ES-I3 (cell line): ENCODE data around the gene SVBP.

Experiments used
- H3K36me3 ChIP-seq: 2 replicates; pipeline ENCODE4 v1.6.1; 2013; ENCODE audit warnings: mild to moderate bottlenecking, low read length, control low read depth, moderate library complexity; ENCODE audit not compliant: insufficient read depth
- H3K4me1 ChIP-seq: 2 replicates; pipeline ENCODE4 v1.6.1; 2013; ENCODE audit warnings: mild to moderate bottlenecking, control low read depth, low read length; ENCODE audit not compliant: insufficient read depth
- H3K9ac ChIP-seq: 2 replicates; pipeline ENCODE4 v1.6.1; 2013; ENCODE audit warnings: low read depth, mild to moderate bottlenecking, low read length, moderate library complexity
- H3K9me3 ChIP-seq: 2 replicates; pipeline ENCODE4 v1.6.1; 2013; ENCODE audit warnings: mild to moderate bottlenecking, low read length, moderate library complexity; ENCODE audit not compliant: control insufficient read depth, insufficient read depth

The SVBP gene

DNA sequence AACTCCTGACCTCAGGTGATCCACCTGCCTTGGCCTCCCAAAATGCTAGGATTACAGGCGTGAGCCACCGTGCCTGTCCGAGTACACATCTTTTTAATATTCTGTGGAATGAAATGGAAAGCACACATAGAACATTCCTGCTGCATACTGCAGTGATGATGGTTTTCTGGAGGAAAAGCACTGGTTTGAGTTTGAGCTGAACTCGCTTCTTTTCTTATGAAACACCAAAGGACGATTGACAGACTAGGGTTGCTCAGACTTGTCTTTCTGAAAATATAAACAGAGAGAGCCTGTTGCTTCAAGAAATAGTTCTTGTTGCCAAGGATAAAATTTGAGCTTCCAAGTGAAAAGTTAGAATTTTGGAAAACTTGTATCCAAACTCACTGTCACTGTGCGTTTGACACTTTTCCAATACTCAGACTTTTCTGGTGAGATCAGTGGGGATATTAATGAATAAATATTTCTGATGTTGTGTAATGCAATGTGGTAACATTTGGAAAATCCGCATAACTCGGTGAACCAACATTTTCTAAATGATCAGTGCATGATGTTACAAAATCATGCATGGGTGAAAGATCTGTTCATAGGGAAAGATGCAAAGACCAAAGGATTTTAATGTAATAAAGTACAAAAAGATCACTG, 15.2 kb downstream of the SVBP start:
- H3K4me1 ChIP-seq = no peaks in the 10 kb centered on the region; the same call in 1 of the 2 replicates
- H3K9me3 ChIP-seq = no peaks in the 10 kb centered on the region; the same call in 1 of the 2 replicates
- H3K9ac ChIP-seq = no peak overlapping the region

GRCh38 chr1:42797979-42798378, 19.2 kb downstream of the SVBP start:
- Histone ChIP-seq H3K9ac (no peak overlapping the region), H3K36me3 (no peaks in the 10 kb centered on the region), H3K9me3 (no peaks in the 10 kb centered on the region), H3K4me1 (no peaks in the 10 kb centered on the region)

More for the DNA sequence above, 15.2 kb downstream of the SVBP start:
- no peaks in the 10 kb centered on the region for H3K36me3 ChIP-seq

- no peaks in the 10 kb centered on the region for H3K36me3 ChIP-seq
- no peaks in the 10 kb centered on the region for H3K4me1 ChIP-seq
- H3K9me3 ChIP-seq = no peaks in the 10 kb centered on the region
- H3K9ac ChIP-seq = no peak overlapping the region
Observed at GRCh38 chr1:42797414-42797813, 19.8 kb downstream of the SVBP start.

DNA sequence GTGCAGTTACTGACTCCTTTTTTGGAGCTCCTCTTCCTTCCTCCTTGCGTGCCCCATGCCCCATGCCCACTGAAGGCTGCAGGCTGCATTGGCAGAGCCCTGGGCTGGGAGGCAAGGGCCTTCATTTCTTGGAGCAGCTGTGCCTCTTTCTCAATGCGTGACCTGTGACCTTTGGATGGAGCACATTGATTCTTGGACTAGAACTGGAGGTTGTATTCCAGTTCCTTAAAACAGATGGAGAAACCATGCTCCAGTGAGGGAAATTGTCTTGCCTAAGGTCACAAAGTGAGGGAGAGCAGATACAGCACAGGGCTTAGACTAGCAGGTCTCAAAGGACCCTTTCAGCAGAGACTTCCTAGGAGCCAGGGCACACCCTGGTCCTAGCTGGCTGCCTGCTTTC, 23.4 kb downstream of the SVBP start:
- Histone ChIP-seq H3K36me3 (no peaks in the 10 kb centered on the region), H3K4me1 (no peaks in the 10 kb centered on the region), H3K9ac (no peak overlapping the region), H3K9me3 (no peaks in the 10 kb centered on the region)

DNA sequence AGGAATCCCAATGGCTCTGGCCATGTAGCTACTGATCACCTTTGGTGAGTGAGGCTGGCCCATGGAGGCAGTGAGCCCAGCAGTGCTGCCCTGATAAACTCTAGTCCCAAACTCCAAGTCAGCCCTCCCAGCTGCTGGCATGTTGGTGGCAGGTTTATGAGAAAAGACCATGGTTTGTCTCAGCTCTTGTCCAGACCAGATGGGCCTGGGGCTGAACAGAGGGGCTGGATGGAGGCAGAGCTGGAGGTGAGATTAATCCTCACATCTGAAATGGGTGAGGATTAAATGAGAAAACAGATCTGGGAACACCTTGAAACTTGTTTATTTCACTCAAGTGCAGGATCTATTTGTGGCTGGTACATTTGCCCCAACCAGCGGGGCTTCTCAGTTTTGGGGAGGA, 29.2 kb downstream of the SVBP start:
- no peaks in the 10 kb centered on the region for H3K4me1 ChIP-seq
- H3K9me3 ChIP-seq = no peaks in the 10 kb centered on the region
- 0 out of 2 replicates have a peak, but pooled peaks cover 5% of the 10 kb centered on the region for H3K36me3 ChIP-seq
- no peak overlapping the region for H3K9ac ChIP-seq

DNA sequence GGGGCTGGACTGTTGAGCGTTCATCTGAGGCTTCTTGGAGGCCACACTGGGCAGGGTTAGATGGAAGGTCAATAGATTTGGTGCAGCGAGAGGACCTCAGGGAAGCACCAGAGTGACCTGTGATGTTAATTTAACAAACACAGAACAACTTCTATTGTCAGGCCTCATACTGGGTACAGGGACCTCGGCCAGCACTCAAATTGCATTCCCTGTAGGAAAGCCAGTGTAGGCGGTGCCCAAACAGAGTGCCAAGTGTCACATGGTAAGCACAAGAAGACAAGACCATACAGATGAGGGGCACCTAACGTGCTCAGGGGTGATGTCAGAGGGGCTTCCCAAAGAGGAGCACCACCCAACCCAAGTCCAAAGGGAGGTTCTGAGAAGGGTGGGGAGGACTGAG, 31.1 kb downstream of the SVBP start:
- no peaks in the 10 kb centered on the region for H3K9me3 ChIP-seq
- 0 out of 2 replicates have a peak, but pooled peaks cover 5% of the 10 kb centered on the region for H3K36me3 ChIP-seq
- H3K9ac ChIP-seq = no peak overlapping the region
- no peaks in the 10 kb centered on the region for H3K4me1 ChIP-seq

DNA sequence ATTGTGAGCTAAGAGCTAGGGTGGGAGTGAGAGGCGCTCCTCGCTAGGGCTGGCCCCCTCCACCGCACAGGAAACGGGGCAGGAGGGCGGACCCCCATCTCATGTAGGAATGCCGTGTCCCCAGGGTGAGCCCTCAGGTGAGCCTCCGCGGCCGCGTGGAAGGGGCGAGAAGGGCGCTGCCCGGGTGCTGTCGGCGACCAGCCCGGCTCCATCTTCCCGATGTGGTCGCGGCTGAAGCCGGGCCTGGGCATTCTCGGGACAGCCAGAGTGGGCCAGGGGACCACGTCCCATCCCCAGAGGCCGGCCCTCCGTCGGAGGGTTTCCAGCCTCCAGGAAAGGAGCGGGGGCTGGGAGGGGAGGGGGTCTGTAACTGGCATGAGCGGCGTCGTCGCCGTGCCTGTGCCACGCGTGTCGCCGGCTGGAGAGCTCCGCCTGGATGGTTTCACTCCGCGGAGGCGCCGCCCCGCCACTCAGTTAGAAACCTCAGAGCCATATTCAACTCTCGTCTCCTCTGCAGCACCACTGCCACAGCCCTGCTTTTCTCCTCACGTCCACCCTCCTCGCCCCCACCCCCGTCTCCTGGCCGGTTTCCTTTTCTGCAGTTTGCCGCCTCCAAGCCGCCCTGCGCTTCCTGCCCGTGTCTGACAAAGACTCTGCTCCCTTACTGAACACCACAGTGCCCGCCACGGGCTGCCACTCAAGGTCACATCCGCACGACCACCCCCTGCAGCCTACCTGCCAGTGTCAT, 32.1 kb downstream of the SVBP start, which contains the start of gene TMEM269:
Gene TMEM269, plus strand, starts transcription at position 46 of the 748 bp plus-strand sequence. CDS start 4,903 bp downstream, outside the sequence.
- H3K4me1 ChIP-seq = no peaks in the 10 kb centered on the region
- H3K9ac ChIP-seq = no peak within 1 kb of the TSS

DNA sequence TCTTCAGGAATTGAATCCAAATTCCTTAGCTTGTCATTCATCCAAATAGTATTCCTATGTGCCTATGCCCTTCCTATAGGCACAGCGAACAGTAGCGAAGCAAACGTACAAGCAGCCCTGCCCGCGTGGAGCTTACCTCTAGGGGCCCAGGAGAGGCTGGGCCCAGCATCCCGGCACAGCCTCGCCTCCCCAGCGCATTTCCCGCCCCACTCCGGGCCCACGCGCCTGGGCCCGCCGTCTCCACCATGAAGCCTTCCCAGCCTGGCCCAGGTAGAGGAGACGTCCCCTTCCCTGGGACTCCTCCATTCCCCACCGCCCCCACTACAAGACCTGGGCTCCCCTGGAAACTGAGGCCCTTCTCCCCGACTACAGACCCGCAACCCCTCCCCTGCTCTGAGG, 32.7 kb downstream of the SVBP start:
- Histone ChIP-seq H3K9ac (no peak overlapping the region), H3K4me1 (no peaks in the 10 kb centered on the region), H3K36me3 (peaks cover 11% of the 10 kb centered on the region; the same call in 1 of the 2 replicates), H3K9me3 (no peaks in the 10 kb centered on the region)

More for the DNA sequence above, 32.1 kb downstream of the SVBP start, which contains the start of gene TMEM269:
- H3K9me3 ChIP-seq = no peaks in the 10 kb centered on the region
- H3K36me3 ChIP-seq = peaks cover 11% of the 10 kb centered on the region; the same call in 1 of the 2 replicates

- no peak overlapping the region for H3K9ac ChIP-seq
- H3K4me1 ChIP-seq = no peaks in the 10 kb centered on the region
- no peaks in the 10 kb centered on the region for H3K9me3 ChIP-seq
- H3K36me3 ChIP-seq = peaks cover 19% of the 10 kb centered on the region; the same call in 1 of the 2 replicates
Observed at GRCh38 chr1:42783092-42783491, 34.1 kb downstream of the SVBP start.

- Histone ChIP-seq H3K9ac (no peak overlapping the region), H3K9me3 (no peaks in the 10 kb centered on the region), H3K4me1 (no peaks in the 10 kb centered on the region), H3K36me3 (peaks cover 24% of the 10 kb centered on the region)
Observed at GRCh38 chr1:42780176-42780575, 37.0 kb downstream of the SVBP start.

GRCh38 chr1:42779725-42780124, 37.5 kb downstream of the SVBP start:
- Histone ChIP-seq H3K9me3 (no peaks in the 10 kb centered on the region), H3K36me3 (peaks cover 24% of the 10 kb centered on the region), H3K4me1 (no peaks in the 10 kb centered on the region), H3K9ac (no peak overlapping the region)

GRCh38 chr1:42777852-42778251, 39.3 kb downstream of the SVBP start:
- H3K4me1 ChIP-seq = no peaks in the 10 kb centered on the region
- no peak overlapping the region for H3K9ac ChIP-seq
- H3K9me3 ChIP-seq = no peaks in the 10 kb centered on the region
- H3K36me3 ChIP-seq = peaks cover 19% of the 10 kb centered on the region

DNA sequence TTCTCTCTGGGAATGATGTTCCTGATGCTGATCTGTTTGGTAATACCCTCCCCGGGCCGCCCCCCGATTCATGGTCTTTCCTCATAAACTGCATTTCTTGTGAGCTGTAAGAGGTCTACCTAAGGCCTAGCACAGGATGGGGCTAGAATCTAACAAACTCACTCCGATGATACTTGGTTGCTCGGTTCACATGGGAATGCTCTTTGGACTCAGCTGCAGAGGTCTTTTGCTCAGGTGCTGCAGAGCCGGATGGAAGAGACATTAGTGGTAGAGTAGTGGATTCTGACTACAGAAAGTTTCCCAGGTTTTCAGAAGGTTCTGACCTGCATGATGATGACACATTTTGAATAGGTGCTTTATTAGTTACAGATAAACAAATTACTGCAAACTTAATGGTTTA, 40.7 kb downstream of the SVBP start:
- H3K36me3 ChIP-seq = peaks cover 19% of the 10 kb centered on the region
- no peak overlapping the region for H3K9ac ChIP-seq
- no peaks in the 10 kb centered on the region for H3K9me3 ChIP-seq
- H3K4me1 ChIP-seq = no peaks in the 10 kb centered on the region

DNA sequence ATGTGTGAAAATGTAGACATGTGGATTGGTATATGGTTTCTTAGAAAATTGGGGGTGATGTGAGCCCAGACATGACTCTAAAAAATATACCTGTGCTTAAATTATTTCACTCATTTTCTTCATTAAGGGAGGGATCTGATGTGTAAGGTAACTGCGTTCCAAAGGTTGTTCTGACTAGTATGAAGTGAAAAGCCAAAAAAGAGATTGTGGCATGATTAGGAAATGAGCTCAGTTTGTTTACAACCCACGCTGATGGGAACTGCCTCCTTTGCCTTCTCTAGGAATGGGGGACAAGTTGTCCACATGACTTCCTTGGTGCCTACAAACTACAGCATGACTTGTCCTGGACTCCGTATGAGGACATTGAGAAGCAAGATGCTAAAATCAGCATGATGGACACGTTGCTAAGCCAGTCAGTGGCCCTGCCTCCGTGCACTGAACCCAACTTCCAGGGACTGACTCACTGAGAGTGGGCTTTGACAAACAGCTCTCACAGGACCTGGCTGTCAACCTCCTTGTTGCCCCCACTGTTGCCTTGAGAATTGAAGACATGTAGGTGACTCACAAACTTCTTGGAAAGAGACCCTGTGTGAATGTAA, 42.2 kb downstream of the SVBP start:
- H3K9me3 ChIP-seq = no peaks in the 10 kb centered on the region
- no peaks in the 10 kb centered on the region for H3K4me1 ChIP-seq
- peaks cover 13% of the 10 kb centered on the region for H3K36me3 ChIP-seq
- no peak overlapping the region for H3K9ac ChIP-seq
